Esophagus (tissue), 2 donors: ENCODE results near the gene CORO7. TPM values are rescaled to one million over a fixed set of nuclear protein-coding genes. Genes with fewer than 3 reads are reported as not detected.

Source experiments
- H3K27ac ChIP-seq, 2 donors: one replicate each; pipeline ENCODE4 v1.5.1; 2013; ENCODE audit warnings: low read depth in 2 of 2, mild to moderate bottlenecking in 2 of 2, inconsistent platforms in 1 of 2, low read length in 1 of 2, moderate library complexity in 1 of 2
- H3K27me3 ChIP-seq, 2 donors: one replicate each; pipeline ENCODE4 v1.6.1; 2013; ENCODE audit warnings: low read length in 2 of 2, control low read depth in 1 of 2, mild to moderate bottlenecking in 1 of 2; ENCODE audit not compliant: insufficient read depth in 2 of 2, control insufficient read depth in 1 of 2
- H3K36me3 ChIP-seq, 2 donors: one replicate each; pipeline ENCODE4 v1.6.1; 2013; ENCODE audit warnings: low read length in 1 of 2; ENCODE audit not compliant: control insufficient read depth in 2 of 2, insufficient read depth in 2 of 2
- H3K4me1 ChIP-seq, 2 donors: one replicate each; pipeline ENCODE4 v1.6.1; 2013; ENCODE audit warnings: low read length in 1 of 2; ENCODE audit not compliant: control insufficient read depth in 2 of 2, insufficient read depth in 2 of 2
- H3K4me3 ChIP-seq, 2 donors: one replicate each; pipeline ENCODE4 v1.5.1; 2013; ENCODE audit warnings: low read length in 2 of 2, mild to moderate bottlenecking in 2 of 2, low read depth in 1 of 2, moderate library complexity in 1 of 2
- H3K9me3 ChIP-seq, 2 donors: one replicate each; pipeline ENCODE4 v1.6.1; 2013; ENCODE audit warnings: mild to moderate bottlenecking in 2 of 2, low read depth in 1 of 2, low read length in 1 of 2, moderate library complexity in 1 of 2; ENCODE audit not compliant: control insufficient read depth in 2 of 2, insufficient read depth in 1 of 2
- WGBS, 2 donors: extraction: QIAGEN DNeasy Blood & Tissue Kit; methylation state at CpG; one replicate each; pipeline ENCODE4 v1.1.7; 2013; 5-methylcytosine and 5-hydroxymethylcytosine counted together
- polyA plus RNA-seq, 2 donors: library from polyadenylated mRNA; stranded (reverse); fragments of 200-250 nt; gene quantifications; one replicate each; pipeline ENCODE4 v1.2.3, GENCODE V29; 2013
- donor health status: healthy with polysubstance abuse.
- donor health status: Bipolar disorder and iron deficiency.

CORO7 gene
- polyA plus RNA-seq, 2 donors = 11.6 to 12.8 TPM

DNA sequence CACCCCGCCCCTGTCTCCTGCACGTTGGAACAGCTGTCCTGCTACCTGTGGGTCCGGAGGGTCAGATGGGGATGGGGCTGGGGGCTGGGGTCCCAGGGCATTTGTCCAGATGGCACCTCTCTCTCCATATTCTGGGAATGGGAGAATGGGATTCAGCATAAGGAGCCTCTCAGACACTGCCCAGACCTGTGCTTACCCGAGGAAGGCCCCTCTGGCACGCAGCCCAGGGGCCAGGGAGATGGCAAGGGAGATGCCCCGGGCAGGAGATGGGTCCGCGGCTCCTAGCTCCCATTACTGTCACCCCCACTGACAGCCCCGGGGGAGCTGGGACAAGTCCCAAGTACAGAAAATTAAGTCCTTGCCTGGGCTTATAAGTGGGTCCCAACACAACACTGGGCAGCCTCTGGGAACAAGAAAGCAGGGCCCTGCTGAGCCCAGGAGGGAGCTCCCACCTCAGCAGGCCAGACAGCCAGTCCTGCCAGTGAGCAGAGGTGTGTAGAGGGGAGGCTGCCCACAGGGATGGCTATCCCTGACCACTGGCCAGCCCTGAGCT, 43.0 kb downstream of the CORO7 start:
- Histone ChIP-seq H3K36me3 (peaks cover 0 to 5% of the 10 kb centered on the region in 2 donors), H3K27me3 (no peaks in the 10 kb centered on the region), H3K27ac (peak overlapping the region; percentile 77 to 93), H3K4me1 (peaks cover 33 to 39% of the 10 kb centered on the region in 2 donors), H3K9me3 (no peaks in the 10 kb centered on the region), H3K4me3 (peak overlapping the region; percentile 59 to 85)
- WGBS, 2 donors = 23 to 49% methylated on average over 9 of the region's 9 CpGs

DNA sequence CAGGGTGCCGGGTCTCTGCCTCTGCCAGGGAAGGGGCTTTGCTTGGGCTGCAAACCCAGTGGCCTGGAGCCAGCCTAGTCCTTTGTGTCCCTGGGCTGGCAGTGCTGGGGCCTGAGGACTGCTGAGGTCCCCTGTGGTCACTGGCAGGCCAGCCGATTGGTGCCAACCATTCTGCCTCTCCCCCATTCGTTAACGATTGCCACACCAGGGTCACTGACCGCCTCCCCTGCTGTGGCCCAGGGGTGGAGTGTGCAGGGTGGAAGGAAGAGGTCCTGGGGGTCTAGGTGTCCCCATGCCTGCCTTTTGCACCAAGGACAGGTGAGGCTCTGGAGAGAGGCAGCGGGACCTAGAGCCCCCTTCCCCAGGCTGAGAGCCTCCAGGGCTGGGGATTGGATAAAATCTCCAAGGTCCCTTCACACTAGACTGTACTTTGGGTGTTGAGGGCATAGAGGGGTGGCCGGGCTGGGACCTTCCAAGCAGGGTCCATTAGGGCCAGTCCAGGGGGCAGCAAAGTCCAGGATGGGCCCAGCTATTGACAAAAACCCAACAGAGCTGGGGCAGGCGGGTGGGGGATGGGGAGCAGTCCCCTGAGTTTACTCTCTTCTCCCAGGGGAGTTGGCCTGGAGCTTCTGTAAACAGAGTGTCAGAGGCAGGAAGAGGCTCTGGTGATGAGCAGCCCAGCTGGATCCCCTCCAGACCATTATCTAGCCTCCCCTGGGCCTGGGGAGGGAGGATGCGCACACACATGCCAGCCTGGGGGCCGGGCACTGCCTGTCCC, 43.6 kb downstream of the CORO7 start:
- Histone ChIP-seq H3K4me1 (peaks cover 33 to 38% of the 10 kb centered on the region in 2 donors), H3K36me3 (peaks cover 0 to 5% of the 10 kb centered on the region in 2 donors), H3K27ac (peak overlapping the region; percentile 77 to 93), H3K9me3 (no peaks in the 10 kb centered on the region), H3K27me3 (no peaks in the 10 kb centered on the region), H3K4me3 (peak overlapping the region; percentile 59 to 85)
- WGBS, 2 donors = 65 to 67% methylated on average over 10 of the region's 10 CpGs

DNA sequence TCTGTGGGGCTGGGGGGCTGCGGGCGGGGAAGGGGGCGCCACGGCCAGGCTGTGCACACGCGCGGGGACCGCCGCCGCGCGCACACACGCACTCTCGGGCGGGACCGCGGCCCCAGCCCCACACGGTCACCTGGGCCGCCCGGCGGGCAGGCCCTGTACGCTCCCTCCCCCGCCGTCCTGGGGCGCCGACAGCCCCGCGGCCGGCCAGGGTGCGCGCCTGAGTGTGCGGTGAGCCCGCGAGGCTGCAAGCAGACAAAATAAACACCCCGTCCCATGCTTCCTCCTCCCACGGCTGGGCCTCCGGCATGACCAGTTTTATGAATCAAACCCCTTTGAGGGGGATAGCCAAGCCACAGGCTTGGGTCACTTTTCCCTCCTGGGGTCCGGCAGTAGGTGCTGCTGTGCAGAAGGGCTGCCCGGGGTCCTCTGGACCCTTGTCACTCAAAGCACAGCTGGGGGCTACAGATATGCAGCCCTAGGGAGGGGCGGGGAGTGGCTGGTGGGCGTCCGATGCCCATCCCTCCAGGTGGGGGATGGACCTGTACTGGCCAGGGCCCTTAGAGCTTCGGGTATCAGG, 44.3 kb downstream of the CORO7 start:
- Histone ChIP-seq H3K27ac (peak overlapping the region; percentile 77 to 93), H3K36me3 (peaks cover 0 to 9% of the 10 kb centered on the region in 2 donors), H3K9me3 (no peaks in the 10 kb centered on the region), H3K4me1 (peaks cover 33 to 41% of the 10 kb centered on the region in 2 donors), H3K27me3 (no peaks in the 10 kb centered on the region), H3K4me3 (peak overlapping the region; percentile 59 to 85)
- WGBS, 2 donors = 4 to 7% methylated on average over 22 to 43 of the region's 43 CpGs

DNA sequence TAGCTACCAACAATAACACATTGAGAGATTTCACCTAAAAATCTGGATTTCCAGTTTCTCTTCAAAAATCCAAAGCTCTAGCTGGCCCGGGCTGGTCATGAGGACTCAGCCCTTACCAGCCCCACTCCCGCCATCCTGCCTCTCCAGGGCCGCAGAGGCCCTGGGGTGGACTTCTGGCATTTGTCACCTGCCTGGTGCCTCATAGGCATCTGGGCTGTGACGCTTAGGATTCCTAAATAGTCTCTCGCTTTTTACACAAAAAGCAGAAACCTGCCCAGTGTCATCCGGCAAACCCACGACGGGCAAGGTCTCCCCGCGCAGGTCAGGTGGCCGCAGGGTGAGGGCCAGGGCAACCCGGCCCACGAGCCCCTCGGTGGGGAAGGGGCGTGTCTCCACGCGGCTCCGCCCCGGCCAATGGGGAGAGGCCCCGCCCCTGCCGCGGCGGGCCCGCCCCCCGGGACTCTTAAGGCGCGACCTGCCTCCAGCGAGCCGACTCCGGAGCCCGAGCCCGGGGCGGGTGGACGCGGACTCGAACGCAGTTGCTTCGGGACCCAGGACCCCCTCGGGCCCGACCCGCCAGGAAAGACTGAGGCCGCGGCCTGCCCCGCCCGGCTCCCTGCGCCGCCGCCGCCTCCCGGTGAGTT, 44.9 kb downstream of the CORO7 start, which contains the start of gene VASN:
VASN (plus strand) TSS at position 492 of the 644 bp plus-strand sequence. CDS start 9,030 bp downstream, outside the sequence.
- Histone ChIP-seq H3K36me3 (peaks cover 0 to 6% of the 10 kb centered on the region in 2 donors), H3K27ac (peak within 1 kb of the TSS; percentile 77 to 93), H3K4me1 (peaks cover 31 to 45% of the 10 kb centered on the region in 2 donors), H3K27me3 (no peaks in the 10 kb centered on the region), H3K9me3 (no peaks in the 10 kb centered on the region), H3K4me3 (peak within 1 kb of the TSS; percentile 59 to 85)
- WGBS, 2 donors = 4 to 8% methylated on average over 25 to 50 of the region's 50 CpGs

- Histone ChIP-seq H3K4me1 (peaks cover 29 to 41% of the 10 kb centered on the region in 2 donors), H3K9me3 (no peaks in the 10 kb centered on the region), H3K27me3 (no peaks in the 10 kb centered on the region), H3K36me3 (peaks cover 0 to 5% of the 10 kb centered on the region in 2 donors), H3K27ac (peak overlapping the region; percentile 77 to 93), H3K4me3 (no peak overlapping the region)
- 69 to 72% methylated on average over 13 to 14 of the region's 14 CpGs for WGBS, 2 donors
Observed at GRCh38 chr16:4370570-4371356, 45.6 kb downstream of the CORO7 start.

DNA sequence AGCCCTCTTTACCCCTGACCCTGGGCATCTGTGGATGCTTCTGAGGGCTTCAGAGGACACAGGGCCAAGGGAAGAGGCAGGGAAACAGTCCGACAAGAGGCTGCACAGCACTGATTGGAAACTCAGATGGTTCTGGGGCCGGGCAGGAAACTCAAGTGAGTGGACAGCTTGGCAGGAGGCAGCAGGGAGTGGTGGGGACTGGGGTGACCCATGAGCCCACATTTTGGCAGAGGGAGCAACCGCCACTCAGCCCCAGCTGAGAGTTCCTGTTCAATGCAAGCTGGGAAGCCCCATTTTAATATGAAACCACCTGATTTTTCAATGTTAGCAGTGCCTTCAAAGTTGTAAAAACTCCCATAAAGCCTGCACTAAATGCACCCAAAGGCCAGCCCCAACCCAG, 46.2 kb downstream of the CORO7 start:
- Histone ChIP-seq H3K27me3 (no peaks in the 10 kb centered on the region), H3K4me1 (peaks cover 29 to 40% of the 10 kb centered on the region in 2 donors), H3K36me3 (peaks cover 0 to 9% of the 10 kb centered on the region in 2 donors), H3K27ac (peak overlapping the region in 1 of 2 donors; percentile 54), H3K9me3 (no peaks in the 10 kb centered on the region), H3K4me3 (no peak overlapping the region)
- 85 to 87% methylated on average over 3 of the region's 3 CpGs for WGBS, 2 donors

DNA sequence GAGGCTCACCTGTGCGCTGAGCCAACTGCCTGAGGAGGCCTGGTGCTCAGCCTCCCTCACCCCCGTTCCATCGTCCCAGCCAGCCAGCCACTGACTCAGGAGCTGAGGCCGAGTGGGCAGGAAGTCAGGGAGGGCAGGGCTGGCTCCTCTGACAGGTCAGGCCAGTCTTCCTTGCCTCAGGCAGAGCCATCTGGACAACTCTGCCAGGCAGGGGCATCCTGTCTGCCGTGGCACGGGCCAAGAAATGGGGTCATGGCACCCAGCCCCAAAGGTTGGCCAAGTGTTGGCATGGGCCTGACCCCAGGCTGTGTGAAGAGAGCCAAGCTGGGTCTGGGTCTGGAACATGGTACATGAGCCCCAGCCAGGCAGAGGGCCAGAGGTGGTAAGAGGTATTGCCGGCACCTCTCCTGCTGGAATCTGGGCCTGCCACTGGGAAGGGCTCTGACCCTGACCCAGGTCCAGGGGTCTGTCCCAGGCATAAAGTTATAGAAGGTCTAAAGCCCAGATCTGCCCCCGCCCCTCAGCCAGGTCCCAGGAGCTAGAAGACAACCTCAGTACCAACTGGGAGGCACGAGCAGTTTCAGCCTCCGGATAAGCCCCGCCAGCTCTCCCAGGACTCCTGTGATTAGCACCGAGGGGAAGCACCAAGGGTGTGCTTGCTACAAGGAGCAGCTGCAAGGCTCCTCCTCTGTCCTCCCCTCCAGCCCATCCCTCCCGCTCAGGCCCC, 47.2 kb downstream of the CORO7 start:
- 63 to 75% methylated on average over 12 to 13 of the region's 13 CpGs for WGBS, 2 donors
- H3K4me1 ChIP-seq = peaks cover 27 to 33% of the 10 kb centered on the region in 2 donors
- peaks cover 0 to 17% of the 10 kb centered on the region in 2 donors for H3K36me3 ChIP-seq
- H3K27ac ChIP-seq = peak overlapping the region; percentile 74 to 79
- no peaks in the 10 kb centered on the region for H3K9me3 ChIP-seq
- no peaks in the 10 kb centered on the region for H3K27me3 ChIP-seq
- peak overlapping the region in 1 of 2 donors; percentile 8 for H3K4me3 ChIP-seq

DNA sequence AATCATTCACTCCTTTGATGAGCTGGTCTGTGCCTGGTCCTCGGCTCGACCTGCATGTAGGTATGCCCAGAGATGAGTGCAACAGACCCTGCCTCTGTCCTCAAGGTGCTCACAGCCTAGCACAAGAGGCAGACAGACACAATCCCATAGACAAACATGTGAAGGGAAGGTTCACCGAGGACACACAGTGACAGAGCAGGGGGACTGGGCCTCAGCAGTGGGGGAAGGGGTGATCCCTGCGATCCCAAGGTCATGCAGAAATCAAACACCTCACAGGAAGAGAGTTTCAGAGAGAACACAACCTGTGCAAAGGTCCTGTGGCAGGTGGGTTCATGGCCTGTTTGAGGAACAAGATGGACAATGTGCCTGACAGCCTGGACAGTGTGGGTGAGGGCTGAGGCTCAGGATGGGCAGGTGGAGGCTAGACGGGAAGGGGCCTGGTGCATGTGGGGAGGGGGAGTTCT, 49.0 kb downstream of the CORO7 start:
- H3K27me3 ChIP-seq = no peaks in the 10 kb centered on the region
- 86 to 94% methylated on average over 5 of the region's 5 CpGs for WGBS, 2 donors
- peak overlapping the region in 1 of 2 donors; percentile 54 for H3K27ac ChIP-seq
- H3K9me3 ChIP-seq = no peaks in the 10 kb centered on the region
- H3K36me3 ChIP-seq = peaks cover 0 to 18% of the 10 kb centered on the region in 2 donors
- H3K4me1 ChIP-seq = peaks cover 10 to 28% of the 10 kb centered on the region in 2 donors
- H3K4me3 ChIP-seq = no peak overlapping the region
